HG03066 (cell line): ENCODE measurements around the gene ZNF771.
"Not testable (repeated sequence)": the region's sequence is repeated elsewhere in the genome, so short reads cannot be mapped to it uniquely, and the experiment has no call there.

Experiments used
- ATAC-seq: cut with Tn5 transposase; IDR thresholded peaks from one replicate; pipeline ENCODE4 v1.9.1; 2021; ENCODE audit warnings: low read depth; ENCODE audit not compliant: unreplicated experiment

Gene ZNF771

DNA sequence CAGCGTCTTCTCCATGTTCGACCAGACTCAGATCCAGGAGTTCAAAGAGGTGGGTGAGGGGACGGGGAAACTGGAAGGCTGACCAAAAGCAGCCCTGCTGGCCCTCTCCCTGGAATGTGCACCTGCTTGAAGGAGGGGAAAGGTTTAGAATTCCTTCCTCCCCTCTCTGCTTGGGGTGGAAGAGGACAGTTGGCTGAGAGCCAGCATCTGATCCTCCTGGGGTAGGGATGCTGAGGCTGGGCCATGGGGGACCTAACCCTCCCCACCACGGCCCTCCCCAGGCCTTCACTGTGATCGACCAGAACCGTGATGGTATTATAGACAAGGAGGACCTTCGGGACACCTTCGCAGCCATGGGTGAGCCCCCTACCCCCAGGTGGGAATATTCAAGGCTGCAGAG lies 31.5 kb upstream of the ZNF771 start:
- no peak for ATAC-seq

DNA sequence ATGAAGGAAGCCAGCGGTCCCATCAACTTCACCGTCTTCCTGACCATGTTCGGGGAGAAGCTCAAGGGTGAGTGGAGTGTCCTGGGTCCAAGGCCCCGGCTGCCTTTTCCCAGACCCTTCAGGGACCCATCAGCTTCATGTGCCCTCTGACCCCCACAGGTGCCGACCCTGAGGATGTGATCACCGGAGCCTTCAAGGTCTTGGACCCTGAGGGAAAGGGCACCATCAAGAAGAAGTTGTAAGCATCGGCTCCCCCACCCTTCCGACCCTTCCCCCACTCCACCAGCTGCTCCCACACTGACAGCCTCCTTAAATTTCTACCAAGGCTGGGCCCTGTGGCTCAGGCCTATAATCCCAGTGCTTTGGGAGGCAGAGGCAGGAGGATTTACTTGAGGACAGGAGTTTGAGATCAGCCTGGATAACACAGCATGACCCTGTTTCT lies 30.9 kb upstream of the ZNF771 start:
- no peak for ATAC-seq

DNA sequence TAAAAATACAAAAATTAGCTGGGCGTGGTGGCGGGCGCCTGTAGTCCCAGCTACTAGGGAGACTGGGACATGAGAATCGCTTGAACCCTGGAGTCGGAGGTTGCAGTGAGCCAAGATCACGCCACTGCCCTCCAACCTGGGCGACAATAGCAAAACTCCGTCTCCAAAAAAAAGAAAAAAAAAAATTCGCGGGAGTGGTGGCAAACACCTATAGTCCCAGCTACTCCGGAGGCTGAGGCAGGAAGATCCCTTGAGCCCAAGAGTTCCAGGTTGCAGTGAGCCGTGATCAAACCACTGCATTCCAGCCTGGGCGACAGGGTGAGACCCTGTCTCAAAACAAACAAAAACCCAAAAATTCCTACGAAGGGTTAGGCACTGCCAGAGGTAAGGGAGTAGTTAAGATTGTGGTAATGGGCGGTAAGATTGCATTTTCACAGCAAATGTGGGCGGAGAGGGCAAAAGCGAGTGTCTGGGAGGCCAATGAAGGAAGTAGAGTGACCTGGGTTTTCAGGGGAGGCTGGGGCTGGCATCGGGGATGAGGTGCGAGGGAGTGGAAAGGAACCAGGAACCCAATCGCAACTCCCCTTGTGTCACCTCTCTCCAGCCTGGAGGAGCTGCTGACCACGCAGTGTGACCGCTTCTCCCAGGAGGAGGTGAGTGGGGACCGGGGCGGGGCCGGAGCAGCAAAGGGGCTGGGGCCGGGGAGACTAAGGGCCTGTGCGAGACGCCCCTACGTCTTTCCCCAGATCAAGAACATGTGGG lies 30.2 kb upstream of the ZNF771 start:
- no peak for ATAC-seq

DNA sequence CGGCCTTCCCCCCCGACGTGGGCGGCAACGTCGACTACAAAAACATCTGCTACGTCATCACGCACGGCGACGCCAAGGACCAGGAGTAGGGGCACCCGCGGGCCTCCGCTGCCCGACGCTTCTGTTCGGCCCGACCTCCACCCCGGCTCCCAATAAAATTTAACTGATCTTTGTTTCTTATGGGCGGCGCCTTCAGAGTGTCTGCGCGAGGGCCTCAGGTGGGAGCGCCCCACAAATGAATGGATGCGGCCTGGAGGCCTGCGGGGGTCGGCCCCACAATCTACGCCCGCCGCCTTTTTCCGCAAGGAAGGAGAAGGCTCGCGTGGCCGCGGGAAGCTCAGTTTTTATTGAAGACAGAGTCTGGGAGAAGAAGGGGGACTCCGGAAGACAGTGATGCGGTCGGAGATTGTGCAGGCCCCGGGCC lies 29.6 kb upstream of the ZNF771 start:
- ATAC-seq: peak; percentile 36

DNA sequence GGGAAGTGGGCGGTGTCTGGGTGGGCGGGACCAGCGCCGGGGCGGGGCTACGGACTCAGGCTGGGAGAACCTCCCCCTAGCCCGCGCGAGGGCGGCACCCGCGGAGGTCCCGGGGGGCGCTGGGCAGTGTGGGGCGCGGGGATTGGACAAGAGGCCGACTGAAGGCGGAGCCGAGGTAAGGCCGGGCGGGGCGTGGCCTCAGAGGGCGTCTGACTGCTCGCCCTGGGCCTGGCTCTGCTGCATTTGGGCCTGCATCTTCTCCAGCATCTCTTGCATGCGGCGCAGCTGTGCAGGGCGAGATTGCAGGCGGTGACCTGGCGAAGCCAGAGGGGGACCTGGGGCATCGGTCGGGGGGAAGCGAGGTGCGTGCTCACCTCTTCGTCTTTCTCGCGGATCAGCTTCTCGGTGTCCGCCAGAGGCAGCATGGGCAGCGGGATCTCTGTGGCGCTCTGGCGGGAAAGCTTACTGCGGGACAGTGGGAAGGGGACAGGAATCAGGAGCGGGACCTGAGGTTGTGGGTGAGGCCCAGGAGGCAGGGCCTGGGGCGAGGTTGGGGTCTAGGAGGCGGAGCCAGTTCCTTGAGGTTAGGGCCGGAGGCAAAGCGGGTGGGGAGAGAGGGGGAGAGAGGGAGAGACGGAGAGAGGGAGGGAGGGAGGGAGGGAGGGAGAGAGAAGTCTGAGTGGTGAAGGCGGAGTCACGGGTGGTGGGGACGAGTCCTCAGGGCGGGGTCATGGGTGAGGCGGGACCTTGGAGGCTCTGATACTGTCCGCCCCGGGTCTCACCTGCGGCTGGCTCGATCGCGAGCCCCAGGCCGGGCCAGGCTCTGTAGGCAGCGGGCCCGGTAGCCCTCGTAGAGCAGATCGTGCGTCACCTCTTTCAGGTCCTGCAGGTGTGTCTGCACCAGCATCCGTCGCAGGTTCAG lies 28.9 kb upstream of the ZNF771 start:
- peak; percentile 81 for ATAC-seq

DNA sequence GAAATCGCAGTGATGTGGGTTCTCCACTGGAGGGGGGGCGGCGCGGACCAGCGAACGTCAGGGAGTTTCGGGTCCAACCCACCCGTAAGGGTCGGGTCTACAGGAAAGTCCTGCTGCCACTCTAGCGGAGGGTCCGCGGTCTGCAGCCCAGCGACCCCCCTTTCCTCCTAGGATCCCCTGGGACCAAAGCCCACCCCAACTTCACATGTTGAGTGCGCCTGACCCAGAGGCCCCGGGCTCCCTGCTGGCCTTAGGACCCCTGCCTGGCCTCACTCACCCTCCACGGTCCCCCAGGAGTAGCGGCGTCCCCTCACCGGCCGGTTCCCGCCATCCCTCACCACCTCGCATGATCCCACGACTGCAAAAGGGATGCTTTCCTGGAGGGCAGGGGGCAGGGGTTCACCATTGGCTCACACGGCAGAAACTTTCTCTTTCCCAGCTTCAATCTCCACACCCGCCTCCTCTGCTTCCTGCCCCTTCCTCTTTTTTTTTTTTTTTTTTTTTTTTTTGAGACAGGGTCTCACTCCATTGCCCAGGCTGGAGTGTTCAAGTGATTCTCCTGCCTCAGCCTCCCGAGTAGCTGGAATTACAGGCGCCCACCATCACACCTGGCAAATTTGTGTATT lies 28.1 kb upstream of the ZNF771 start:
- no peak for ATAC-seq

DNA sequence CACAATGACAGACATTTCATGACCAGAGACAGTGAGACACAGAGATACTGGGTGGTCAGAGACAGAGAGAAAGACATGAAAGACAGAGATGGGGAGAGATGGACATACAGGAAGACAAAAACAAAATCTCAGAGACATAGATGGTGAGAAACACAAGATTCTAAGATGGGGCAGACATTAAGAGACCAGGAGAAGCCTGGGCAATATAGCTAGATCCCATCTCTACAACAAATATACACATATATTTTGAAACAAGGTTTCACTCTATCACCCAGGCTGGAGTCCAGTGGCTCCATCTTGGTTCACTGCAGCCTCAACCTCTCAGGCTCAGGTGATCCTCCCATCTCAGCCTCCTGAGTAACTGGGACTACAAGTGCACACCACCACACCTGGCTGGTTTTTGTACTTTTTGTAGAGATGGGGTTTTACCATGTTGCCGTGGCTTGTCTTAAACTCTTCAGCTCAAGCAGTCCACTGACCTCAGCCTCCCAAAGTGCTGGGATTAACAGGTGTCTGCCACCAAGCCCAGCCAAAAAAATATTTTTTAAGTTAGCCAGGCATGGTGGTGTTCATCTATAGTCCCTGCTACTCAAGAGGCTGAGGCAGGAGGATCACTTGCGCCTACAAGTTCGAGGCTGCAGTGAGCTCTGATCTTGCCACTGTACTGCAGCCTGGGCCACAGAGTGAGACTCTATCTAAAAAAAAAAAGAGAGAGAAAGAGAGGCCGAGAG lies 27.2 kb upstream of the ZNF771 start:
- ATAC-seq: no peak

DNA sequence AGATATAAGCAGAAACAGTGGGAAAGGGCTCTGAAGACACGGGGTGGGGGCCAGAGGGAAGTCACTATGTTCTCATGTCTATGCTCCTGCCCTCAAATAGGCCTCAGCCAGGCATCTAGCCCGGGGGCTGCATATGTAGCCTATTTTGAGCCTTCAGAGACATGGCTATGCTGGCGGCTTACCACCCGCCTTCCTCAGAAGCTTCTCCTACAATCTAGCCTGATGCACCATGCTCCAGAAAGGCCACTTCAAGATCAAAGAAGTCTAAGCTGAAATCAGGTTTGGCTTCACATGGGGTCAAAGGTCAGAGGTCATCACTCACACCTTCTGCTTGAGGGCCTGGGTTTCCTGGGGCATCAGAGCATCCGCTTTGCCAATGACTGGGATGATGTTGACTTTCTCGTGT lies 26.6 kb upstream of the ZNF771 start:
- ATAC-seq: no peak

DNA sequence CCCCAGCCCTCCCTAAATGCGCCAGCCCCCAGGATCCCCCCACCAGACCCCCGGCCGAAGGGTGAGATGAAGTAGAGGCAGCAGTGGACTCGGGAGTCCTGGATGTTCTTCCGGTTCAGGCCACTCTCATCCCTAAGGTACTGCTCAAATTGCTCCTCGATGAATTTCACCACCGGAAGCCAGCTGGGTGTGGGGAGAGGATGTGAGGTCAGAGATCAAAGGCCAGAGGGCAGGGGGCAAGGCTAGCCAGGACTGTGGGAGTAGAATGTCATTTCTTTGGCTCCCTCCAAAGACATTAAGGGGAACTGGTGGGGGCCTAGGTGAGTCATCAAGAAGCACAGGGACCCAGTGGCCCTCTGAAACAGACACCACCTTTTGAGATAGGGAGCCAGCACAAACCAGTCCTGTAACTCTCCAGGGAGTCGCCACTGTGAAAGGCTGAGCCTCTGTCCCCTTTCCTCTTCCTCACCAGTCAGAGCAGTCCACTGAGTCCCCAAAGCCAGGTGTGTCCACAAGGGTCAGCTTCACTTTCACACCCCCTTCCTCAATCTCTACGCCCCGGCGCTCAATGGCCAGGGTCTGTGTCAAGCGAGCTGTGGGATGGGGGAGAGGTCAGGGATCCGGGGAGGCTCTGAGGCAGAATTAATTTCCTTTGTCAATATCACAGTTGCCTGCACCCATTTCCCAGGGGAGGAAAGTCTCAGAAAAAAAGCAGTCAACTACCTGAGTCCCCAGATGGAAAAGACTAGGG lies 25.9 kb upstream of the ZNF771 start:
- no peak for ATAC-seq

DNA sequence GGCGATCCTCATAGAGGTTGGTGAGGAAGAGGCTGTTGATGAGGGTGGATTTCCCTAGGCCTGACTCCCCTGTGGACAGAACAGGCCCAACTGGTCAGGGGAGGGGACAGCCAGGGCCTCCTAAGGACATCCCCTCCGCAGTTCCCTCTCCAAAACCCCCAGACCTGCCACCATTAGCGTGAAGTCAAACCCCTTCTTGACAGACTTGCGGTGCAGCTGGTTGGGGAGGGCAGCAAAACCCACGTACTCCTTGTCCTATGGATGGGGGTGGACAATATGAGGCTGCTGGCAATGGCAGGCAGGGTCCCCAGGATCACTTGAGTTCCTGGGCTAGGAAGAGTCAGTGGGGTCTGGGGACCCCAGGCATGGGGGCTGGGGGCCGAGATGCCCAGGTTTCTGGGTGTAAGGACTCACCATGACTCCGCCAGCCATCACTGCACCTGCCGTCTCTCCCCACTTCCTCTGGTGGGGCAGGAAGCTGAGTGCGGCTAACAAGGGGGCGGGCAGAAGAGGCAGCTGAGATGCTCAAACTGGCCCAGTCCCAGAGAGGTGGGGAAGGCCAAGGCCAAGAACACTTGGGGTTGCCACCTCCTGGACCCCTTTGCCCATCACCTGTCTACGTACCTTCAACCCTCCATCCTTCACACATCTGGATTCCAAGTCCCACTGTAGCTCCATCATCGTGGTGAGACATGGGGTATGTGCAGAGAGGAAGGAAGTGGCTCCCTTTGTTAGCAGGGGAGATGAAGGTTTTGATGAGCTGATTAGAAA lies 25.1 kb upstream of the ZNF771 start, which contains the start of gene SEPTIN1:
Gene SEPTIN1 (minus strand): TSS at position 451 of the 771 bp plus-strand sequence. CDS start 19 bp downstream, at position 432.
- no peak for ATAC-seq

DNA sequence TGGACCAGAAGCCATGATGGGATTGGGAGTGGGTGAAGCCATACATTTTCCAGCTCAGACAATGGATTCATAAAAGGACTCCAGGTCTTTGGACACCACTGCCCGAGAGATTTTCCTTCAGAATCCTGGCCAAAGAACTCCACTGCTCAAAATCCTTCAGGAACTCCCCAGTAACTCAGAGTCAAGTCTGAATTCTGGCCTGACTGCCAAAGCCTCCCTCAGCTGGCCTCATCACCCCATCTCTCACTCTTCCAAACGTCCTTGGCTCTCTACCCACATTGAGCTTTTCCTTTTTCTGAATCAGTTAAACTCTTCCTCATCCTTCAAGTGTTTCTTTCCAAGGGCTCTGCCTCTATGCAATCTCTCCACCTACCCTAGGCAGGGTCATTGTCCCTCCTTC lies 23.9 kb upstream of the ZNF771 start:
- no peak for ATAC-seq

DNA sequence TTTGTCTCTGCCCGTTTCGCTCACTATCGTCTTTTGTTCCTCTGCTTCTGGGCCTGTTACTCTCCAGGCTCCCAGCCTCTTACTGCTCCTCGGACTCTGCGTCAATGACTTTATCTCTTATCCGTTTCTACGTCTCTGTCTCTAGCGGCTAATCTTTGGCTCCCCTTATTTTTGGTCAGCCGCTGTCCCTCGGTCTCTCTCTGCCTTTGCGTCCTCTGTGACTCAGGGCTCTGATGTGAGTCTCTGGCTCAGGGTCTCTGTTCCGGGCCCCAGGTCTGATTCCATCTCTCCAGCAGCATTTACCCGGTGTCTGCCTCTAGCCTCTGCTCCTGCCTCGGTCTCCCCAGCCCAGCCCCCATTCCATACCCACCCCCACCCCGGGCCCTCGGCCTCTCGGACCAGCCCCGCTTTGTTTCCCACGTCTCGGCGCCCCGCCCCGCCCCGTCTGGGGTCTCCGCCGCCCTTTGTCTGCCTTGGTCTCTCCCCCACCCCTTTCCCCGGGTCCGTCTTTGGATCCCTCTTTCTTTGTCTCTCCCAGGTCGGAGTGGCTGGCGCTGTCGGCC lies 12.7 kb upstream of the ZNF771 start:
- ATAC-seq: no peak

DNA sequence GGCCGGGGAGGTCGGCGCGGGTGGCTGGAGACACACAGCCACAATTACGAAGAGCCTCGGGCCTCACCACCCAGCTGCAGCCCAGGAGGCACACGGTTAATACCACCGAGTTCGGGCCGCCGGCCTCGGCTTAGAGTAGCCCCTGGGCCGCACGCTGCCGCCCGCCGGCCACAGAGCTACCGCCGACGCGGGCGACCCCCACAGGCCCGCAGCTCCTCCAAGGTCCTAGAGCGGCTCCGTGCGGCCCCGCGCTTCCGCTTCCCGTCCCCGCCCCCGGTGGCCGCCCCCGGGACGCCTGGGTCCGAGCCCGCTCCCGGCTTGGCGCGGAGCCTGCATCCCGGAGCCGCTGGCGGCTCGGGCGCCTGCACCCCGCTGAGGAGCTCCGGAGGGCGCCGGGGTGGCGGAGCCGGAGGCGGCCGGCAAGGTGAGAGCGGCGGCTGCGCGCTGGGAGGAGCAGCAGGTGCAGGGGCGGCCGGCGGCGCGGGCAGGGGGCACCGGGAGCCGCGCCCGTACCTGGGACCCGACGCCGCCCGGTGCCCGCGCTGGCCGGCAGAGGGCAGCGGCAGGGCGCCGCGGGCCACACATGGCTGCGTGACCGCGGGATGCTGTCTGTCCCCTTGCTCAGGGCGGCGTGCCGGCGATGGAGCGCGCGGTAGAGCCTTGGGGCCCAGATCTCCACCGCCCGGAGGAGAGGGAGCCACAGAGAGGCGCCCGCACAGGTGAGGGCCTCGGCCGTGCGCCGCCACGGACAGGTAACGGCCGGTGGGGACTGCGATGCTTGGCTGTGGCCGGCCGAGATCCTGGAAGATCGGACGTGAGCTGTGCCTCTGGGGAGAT lies 12.0 kb upstream of the ZNF771 start, which contains the start of gene ZNF48:
Gene ZNF48 (plus strand): TSS at position 266 of the 837 bp plus-strand sequence. CDS start 375 bp downstream, at position 641.
- ATAC-seq: no peak

DNA sequence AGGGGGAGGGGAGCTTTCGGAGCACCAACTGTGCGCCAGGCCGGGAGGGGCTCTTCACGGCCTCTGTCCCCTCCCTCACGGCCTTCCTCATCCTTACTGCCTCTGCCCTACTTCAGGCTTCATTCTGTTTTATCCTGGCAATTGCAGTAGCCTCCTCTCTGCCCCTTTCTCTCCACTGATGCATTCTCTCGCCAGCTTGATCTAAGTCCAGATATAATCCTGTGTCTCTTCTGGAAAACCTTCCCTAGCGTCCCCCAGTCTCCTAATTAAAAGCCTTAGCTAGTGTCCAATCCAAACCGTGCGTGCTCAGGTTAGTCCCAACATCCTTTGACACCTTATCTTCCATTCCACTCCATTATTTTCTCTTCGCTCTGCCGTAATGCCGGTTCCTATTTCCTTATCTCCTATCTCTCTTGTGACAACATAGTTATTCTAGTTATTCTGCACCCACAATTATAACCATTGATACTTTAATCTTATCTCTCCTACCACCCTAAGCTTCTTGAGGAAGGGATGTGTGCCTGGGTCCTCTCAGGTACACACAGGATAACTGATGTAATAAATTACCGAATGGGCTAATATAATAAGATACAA lies 11.3 kb upstream of the ZNF771 start:
- no peak for ATAC-seq

DNA sequence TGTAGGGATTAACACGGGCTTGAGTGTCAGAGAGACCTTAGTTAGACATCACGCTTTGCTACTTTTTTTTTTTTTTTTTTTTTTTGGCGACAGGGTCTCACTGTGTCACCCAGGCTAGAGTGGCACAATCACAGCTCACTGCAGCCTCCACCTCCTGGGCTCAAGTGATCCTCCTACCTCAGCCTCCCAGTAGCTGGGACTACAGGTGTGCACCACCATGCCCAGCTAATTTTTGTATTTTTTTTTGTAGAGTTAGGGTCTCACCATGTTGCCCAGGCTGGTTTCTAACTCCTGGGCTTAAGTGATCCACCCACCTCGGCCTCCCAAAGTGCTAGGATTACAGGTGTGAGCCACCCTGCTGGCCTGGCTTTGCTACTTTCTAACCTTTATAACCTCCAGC lies 10.8 kb upstream of the ZNF771 start:
- ATAC-seq: not testable (repeated sequence)

DNA sequence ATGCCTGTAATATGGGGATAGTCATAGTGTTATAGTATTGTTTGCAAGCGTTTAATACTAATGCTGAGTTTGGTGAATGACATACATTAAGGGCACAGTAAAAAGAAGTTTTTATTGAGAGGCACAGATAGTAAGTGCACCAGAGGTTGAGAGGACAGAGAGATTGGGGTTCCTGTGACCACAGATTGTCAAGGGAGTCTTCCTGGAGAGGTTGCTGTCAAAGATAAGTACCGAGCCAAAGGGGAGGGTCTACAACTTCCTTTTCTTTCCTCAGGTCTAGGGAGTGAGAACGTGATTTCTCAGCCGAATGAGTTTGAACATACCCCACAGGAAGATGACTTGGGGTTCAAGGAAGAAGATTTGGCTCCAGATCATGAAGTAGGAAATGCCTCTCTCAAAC lies 10.3 kb upstream of the ZNF771 start:
- no peak for ATAC-seq
